ENCODE measurements around the gene RAPGEF2. TPM values are rescaled to one million over a fixed set of nuclear protein-coding genes. Genes with fewer than 3 reads are reported as not detected.

RAPGEF2 gene
- total RNA-seq, 1 experiment from 2014 or later, result 37.1 TPM

- H3K14ac ChIP-seq (ENCODE audit: insufficient read depth, low read length), result no peak overlapping the region
- H3K27ac Mint-ChIP-seq, result no peak overlapping the region
Observed at GRCh38 chr4:159190651-159191050, 87.8 kb downstream of the RAPGEF2 start.

More at GRCh38 chr4:159190651-159191050, 87.8 kb downstream of the RAPGEF2 start:
- DNase-seq, result no peak
- H3K9me3 ChIP-seq (ENCODE audit: control insufficient read depth, low read depth, low read length), result no peaks in the 10 kb centered on the region
- H2BK12ac ChIP-seq (ENCODE audit: insufficient read length, low read depth, low read length), result no peak overlapping the region
- no peak overlapping the region for H3K56ac ChIP-seq (ENCODE audit: insufficient read length, low read depth, low read length)
- H3K4me3 Mint-ChIP-seq, result no peak overlapping the region
- no peak overlapping the region for H3K4ac ChIP-seq (ENCODE audit: low read depth, low read length)
- no peak overlapping the region for H4K91ac ChIP-seq (ENCODE audit: insufficient read length, low read depth, low read length)
- no peaks in the 10 kb centered on the region for H3K4me1 Mint-ChIP-seq
- no peak overlapping the region for H2BK15ac ChIP-seq (ENCODE audit: low read depth, low read length)
- WGBS (ENCODE audit: extremely low coverage, insufficient read length, low lambda C conversion rate), result no CpG with 5 or more reads among the region's 2 CpGs
- H2AFZ ChIP-seq (ENCODE audit: low read length), result no peak overlapping the region
- H3K9ac ChIP-seq (ENCODE audit: extremely low read depth, insufficient read length, low read length), result no peak overlapping the region
- H4K5ac ChIP-seq (ENCODE audit: insufficient read length, low read depth, low read length), result no peak overlapping the region
- no peaks in the 10 kb centered on the region for H3K9me3 Mint-ChIP-seq
- H3K79me2 ChIP-seq (ENCODE audit: insufficient read depth, low read length), result no peaks in the 10 kb centered on the region
- no peaks in the 10 kb centered on the region for H3K27me3 Mint-ChIP-seq (ENCODE audit: low read depth)
- H3K23me2 ChIP-seq (ENCODE audit: insufficient read length, low read depth, low read length, poor library complexity, severe bottlenecking), result no peaks in the 10 kb centered on the region
- no peak overlapping the region for H2BK120ac ChIP-seq (ENCODE audit: low read depth, low read length, poor library complexity, severe bottlenecking)
- H2BK20ac ChIP-seq (ENCODE audit: low read depth, low read length, poor library complexity, severe bottlenecking), result no peak overlapping the region
- H3K4me2 ChIP-seq (ENCODE audit: insufficient read depth, insufficient read length, low read length), result no peak overlapping the region
- H3K79me1 ChIP-seq (ENCODE audit: insufficient read depth, low read depth, low read length, poor library complexity, severe bottlenecking), result no peaks in the 10 kb centered on the region
- no peak for TF ChIP-seq CTCF (conservative IDR thresholded peaks at IDR 0.05)
- peaks cover 3% of the 10 kb centered on the region; the same call in 1 of the 2 replicates for H3K4me1 ChIP-seq (ENCODE audit: insufficient read depth, low read length)
- H2BK5ac ChIP-seq (ENCODE audit: insufficient read length, low read length), result no peak overlapping the region
- H3K27ac ChIP-seq (ENCODE audit: insufficient read length, low read depth, low read length), result no peak overlapping the region
- no peaks in the 10 kb centered on the region for H4K20me1 ChIP-seq (ENCODE audit: control insufficient read depth, insufficient read depth, insufficient read length)
- no peak overlapping the region for H4K8ac ChIP-seq (replicated peaks; ENCODE audit: insufficient read length, low read depth, low read length)
- H3K36me3 Mint-ChIP-seq (ENCODE audit: insufficient read depth in 1 of 3, low read depth in 3 of 3), result no peaks in the 10 kb centered on the region; a peak in 2 of 7 replicates
- no peaks in the 10 kb centered on the region for H3K27me3 ChIP-seq (ENCODE audit: insufficient read depth, low read length)
- H3K18ac ChIP-seq (ENCODE audit: insufficient read length, low read depth, low read length), result no peak overlapping the region
- H2AK5ac ChIP-seq (ENCODE audit: insufficient read length, low read length), result no peak overlapping the region
- H3T11ph ChIP-seq (ENCODE audit: low read length), result no peak overlapping the region
- H3K23ac ChIP-seq (ENCODE audit: insufficient read length, low read depth, low read length), result no peak overlapping the region
